Thyroid gland (tissue), 4 donors: Measurements from ENCODE around the gene ST8SIA2.

ENCODE experiments used
- POLR2A ChIP-seq, 2 donors: fragments of 450-650 bp; IDR thresholded peaks; one replicate each; pipeline ENCODE4 v1.6.1; 2017; ENCODE audit warnings: antibody characterized with exemption in 2 of 2, mild to moderate bottlenecking in 2 of 2, moderate library complexity in 1 of 2
- TF ChIP-seq, protein P1 (sequence below), 6 experiments: fragments of 200-600 bp in 3 of 6; fragments of 450-650 bp in 3 of 6; sonication (generic) in 3 of 6; IDR thresholded peaks; one replicate each; pipeline ENCODE4 v1.5.1; 2016 to 2019; ENCODE audit warnings: antibody characterized with exemption in 6 of 6, mild to moderate bottlenecking in 2 of 6, inconsistent platforms in 1 of 6, moderate library complexity in 1 of 6

DNA sequence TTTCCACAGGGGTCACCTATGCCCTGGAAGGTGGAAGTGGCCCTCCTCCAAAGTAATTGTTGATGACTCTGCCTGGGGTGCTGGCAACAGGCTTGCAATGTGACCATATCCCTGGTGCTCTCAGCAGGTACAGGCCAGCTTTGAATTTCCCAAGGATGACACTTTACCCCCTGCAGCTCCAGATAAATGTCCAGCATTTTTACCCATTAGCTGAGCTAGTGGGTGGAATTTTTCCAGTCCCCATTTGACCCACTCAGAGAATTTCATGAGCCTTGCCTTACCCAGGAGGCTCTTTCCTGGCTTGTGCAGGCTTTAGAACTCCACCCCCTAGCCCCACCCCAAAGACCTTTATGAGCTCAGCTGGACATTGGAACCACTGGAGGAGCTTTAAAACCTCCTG is 77.6 kb downstream of the ST8SIA2 start:
- TF ChIP-seq, protein P1, sequence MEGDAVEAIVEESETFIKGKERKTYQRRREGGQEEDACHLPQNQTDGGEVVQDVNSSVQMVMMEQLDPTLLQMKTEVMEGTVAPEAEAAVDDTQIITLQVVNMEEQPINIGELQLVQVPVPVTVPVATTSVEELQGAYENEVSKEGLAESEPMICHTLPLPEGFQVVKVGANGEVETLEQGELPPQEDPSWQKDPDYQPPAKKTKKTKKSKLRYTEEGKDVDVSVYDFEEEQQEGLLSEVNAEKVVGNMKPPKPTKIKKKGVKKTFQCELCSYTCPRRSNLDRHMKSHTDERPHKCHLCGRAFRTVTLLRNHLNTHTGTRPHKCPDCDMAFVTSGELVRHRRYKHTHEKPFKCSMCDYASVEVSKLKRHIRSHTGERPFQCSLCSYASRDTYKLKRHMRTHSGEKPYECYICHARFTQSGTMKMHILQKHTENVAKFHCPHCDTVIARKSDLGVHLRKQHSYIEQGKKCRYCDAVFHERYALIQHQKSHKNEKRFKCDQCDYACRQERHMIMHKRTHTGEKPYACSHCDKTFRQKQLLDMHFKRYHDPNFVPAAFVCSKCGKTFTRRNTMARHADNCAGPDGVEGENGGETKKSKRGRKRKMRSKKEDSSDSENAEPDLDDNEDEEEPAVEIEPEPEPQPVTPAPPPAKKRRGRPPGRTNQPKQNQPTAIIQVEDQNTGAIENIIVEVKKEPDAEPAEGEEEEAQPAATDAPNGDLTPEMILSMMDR (IDR thresholded peaks at IDR 0.05): no peak
- TF ChIP-seq POLR2A (IDR thresholded peaks at IDR 0.05): no peak
